HL-60/S4 treated with retinoic acid at 250 ng/mL for 4 days and 3 days (cell line): ENCODE measurements around the gene NIM1K.
"Not testable (repeated sequence)": the region's sequence is repeated elsewhere in the genome, so short reads cannot be mapped to it uniquely, and the experiment has no call there.

Experiments
- in situ Hi-C: fragments of 300-500 bp; cut with MboI; formaldehyde crosslinking; loops from 2 replicates; pipeline ENCODE4 v1.7.0; 2022; ENCODE audit warnings: low sequenced_read_pairs

NIM1K gene

DNA sequence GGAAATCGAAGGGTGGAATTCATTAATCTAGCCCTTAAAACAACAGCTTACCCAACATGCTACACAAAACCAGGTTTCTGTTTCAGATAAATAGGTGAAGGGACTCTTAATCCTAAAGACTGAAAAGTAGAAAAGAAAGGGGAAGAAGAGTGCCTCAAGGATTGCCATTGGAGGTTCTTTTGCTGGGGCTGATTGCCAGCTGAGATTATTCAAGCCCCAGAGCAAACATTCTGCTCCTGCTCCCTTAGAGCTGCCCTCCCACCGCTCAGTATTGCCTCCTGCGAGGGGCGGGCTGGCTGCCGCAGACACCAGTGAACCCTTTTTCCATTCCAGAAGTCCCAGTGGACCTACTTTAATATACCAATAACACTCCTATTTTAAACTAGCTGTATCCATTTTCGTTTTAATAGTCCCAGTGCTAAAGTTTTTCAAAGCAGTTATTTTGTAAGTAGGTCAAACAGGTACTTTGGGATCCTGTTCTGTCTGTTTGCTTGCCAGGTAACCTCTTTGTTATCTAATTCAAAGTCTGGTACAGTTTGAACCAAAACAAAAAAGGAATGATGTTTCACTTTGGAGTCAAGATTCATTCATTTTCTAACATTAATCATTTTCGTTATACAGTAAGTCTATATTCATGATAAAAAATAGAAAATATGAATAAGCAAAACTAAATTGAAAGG lies 82.5 kb downstream of the NIM1K start:
- in situ Hi-C loops, result no loop called here

DNA sequence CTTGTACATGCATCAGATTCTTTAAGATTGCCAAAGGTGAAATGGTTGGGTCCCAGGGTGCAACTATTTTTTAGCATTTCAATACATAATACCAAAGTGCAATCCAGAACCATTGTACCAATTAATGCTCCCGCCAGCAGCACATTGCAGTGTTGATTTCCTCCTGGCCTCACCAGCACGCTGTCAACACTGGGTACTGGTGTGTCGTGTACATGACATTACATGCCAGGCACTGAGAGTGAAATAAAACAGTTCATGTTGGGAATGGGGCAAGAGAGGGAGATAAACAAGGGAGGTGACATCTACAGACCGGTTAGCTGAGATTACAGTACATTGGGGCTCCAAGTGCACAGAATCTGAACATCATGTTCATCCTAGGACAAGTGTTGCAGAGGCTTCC lies 83.4 kb downstream of the NIM1K start:
- in situ Hi-C loops, result no loop called here

DNA sequence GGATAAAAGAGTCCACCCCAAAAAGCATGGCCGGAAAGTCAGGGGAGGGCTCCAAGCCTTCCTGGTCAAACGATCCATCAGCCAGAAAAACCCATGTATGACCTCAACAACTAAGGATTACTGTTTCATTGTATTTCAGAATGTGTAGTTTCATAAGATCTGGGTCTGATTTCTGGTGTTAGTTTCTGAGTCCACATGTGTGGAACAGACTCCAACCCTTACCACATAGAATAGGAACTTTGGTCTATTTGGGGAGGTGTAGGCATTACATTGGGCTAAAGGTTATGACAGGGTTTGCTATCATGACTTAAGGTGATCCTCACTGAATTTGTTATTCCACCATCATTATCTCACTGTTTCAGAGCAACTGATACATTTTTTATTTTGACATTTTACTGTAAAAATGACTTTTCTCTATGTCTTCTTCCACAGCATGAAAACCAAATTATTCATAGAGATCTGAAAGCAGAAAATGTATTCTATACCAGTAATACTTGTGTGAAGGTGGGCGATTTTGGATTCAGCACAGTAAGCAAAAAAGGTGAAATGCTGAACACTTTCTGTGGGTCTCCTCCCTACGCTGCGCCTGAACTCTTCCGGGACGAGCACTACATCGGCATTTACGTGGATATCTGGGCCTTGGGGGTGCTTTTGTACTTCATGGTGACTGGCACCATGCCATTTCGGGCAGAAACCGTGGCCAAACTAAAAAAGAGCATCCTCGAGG lies 87.7 kb downstream of the NIM1K start:
- in situ Hi-C loops, result no loop called here

DNA sequence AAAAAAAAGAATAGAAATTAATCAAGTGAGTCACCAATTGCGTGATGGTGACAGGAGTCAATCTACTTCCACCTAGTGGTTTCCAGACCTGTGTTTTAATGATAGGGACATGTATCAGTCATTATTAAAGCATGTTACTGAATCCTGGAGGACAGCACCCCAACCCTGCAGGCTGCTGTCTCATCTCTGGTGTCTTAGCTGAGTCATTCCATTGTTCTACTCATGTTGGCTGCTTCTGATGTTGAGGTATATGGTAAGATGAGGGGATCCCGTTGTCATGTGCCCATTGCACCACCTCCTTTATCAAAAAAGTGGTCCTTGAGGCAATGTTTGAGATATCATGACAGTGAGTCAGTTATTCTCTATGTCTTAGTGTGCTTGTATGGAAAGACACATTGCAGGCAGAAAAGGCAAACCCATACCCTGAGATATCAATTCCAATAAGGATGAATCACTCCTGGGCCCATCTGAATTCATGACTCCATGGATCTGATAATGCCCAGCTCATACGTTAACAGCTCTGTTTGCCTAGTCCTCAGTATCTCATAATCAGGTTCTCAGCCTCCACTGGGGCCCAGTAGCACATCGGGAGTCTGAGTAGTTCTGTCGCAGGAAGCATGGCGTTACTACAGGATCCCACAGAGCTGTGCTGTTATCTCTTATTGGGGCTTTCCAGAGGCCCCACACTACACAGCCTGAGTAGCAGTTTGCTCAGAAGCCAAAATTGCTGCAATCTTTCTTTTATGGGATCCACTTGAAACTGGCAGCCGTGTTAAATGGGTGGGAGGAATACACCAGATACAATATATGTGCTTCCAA lies 90.0 kb downstream of the NIM1K start:
- in situ Hi-C loops, result no loop called here

DNA sequence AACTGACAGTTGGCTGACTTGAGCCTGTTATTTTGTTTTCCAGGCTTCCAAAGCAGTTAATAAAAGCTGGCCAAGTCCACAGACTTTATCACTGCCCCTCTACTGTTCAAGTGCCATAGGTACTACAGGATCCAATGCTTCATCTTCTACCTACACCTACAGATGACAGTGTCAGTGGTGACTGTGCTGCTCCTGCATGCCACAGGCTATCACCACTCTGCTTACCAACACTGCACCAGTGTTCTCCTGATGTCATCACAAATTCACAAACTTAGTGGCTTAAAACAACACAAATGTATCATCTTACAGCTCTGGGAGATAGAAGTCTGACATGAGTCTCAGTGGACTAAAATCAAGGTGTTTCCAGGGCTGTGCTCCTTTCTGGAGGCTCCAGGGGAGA lies 94.6 kb downstream of the NIM1K start:
- in situ Hi-C loops, result no loop called here

DNA sequence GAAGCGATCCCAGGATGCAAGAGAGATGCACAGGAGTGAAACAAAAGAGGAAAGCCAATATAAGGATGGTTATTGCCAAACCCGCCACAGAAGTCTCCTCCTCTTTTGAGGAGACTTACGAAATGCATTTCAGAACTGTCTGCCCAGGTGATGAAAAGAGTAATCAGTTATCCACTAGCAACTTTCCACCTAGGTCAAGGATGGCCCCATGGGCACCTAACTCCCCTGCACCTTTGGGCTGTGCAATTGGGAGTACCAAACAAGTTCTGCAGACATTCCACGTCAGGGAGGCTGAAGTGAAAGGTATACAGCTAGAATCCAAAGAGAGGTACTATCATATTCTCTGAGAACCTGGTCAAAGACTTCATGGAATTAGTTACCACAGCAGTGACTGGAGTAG lies 95.5 kb downstream of the NIM1K start:
- in situ Hi-C loops, result no loop called here

DNA sequence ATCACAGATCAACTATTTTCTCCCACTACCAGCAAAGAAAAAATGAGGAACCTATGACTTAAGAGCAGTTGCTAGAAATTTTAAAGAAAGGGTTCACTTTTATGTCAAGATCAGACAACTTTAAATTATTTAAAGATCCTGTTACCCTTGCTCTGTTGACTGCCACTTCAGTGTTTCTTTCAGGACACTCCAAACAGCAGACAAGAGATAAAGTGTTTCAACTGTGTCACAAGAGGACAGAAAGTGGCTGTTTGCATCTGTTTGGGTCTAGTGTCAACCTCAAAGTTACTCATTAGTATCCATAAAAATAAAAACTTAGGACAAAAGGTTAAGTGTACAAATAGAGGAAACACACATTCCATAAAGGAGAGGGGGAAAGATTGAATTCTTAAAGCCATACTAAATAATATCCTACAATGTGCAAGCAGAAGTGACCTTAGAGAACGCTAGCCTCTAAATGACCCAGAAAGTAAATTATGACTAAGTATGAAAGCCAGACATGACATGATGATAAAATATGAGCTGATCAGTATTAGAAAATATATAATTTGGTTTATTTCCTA lies 96.3 kb downstream of the NIM1K start:
- in situ Hi-C loops, result no loop called here

DNA sequence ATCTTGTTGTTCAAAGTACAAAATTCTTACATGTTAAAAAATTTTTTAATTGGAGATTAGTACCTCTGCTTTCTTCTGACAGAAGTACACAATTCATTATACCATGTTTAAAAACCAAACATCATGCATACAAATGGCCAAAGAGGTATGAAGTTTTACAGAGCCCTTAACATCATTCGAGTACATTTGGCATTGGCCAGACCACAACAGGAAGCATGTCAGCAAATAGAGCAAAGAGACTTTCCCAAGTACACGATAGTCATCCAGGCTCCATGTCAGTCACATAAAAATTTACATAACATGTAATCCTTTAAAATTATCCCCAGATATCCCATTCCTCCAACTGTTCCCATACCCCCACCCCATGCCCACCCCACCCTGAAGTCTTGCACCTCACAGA lies 98.7 kb downstream of the NIM1K start:
- in situ Hi-C loops, result no loop called here

DNA sequence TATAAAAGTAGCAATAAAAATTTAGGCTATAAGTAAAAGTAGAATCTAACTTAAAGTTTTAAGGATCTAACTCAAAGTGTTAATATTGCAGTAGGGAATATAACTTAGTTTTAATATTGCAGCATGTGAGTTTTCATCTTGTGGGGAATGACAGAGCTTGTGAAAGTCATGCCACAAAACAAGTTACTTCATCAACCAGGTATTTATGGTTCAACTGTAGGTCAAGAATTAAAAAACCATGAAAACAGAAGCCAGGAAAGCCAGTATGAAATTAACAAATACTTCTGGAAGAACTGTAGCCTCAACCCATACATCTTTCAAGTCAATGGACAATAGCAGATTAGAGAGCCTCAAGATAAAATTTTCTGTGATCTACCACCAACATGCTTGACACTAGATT lies 102.2 kb downstream of the NIM1K start:
- in situ Hi-C loops, result no loop called here

DNA sequence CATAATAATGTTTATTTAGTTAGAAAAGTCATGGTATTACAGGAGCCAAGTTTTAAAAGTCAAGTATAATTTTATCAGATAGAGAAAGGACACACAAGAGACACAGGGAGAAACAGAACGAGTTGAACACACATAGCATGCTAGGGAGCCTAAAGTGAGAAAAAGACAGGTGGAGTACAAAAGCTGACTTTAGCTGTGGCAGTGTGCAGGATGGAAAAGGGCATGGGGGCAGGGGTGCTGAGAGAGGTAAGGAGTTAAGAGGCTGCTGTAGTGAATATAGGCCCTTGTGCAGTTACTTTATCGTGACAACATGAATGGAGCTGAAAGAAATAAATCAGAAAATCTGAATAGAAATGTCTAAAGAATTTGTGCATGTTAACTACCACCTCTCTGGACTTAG lies 103.2 kb downstream of the NIM1K start:
- in situ Hi-C loops, result no loop called here

DNA sequence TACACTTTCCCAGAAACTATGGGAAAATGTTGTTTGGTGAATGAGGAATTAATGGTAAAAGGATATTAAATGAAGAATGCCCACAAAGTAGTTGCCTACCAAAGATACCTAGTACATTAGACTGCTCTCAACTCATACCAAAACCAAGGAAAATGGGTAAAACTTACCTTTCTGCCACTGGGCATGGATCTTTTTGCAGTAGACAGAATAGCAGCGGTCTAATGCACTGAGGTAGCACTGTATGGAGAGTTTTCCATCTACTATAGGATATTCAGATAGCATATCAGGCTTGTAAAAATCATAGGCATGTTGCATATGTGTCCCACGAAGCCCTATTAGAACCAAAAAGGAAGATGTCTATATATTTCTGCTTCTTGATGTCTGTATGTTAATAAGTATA lies 104.8 kb downstream of the NIM1K start:
- in situ Hi-C loops, result no loop called here

DNA sequence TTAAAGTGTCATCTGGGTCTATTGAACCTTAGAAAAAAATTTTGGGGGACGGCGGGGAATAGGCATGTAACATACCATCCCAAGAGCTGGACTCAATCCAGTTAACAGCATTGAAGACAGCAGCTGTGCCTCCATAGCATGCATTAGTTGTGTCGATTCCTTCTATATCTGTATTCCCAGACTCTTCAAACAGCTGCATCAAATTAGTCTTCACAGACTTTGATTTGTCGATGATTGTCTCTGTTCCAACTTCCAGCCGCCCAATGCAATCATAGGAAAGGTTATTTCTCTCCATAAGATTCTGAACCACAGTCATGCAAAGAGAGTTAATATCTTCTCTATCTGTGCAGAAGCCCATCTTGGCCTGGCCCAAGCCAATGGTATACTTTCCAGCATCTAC lies 106.4 kb downstream of the NIM1K start:
- in situ Hi-C loops, result no loop called here

DNA sequence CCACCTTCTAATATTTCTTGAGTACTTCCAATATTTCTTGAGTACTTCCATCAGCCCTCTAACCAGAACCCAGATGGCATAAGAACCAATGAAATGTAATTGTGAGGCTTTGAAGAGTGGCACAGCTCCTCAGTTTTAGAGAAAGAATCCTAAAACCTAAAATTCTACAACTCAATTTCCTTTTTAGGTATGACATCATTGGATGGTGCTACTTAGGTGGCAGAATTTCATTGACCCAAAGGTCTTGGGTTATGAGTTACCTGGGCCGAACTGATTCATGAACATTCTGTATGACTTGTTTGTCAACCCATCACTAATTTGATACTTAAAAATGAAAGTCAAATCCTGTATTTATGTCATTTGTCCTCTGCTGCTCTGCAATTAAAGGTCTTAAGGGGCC lies 108.1 kb downstream of the NIM1K start:
- in situ Hi-C loops, result no loop called here

DNA sequence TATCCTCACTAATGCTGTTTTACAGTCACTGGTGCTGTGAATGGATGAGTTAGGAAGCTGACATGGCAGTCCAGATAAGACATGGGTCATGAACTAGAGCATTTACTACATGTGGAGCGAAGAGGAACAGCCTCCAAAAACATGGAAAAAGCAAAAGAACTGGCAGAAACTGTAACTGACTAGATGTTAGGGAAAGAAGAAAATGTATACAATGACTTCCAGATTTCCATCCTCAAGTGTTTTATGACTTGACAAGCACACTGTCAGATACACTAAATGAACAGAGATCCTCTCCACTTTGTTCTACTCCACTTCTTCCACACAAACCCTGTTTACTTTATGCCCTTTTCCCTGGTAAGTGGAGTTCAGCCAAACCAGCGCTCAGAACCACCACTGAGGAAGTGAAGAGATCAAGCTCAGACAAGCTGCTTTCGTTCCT lies 109.6 kb downstream of the NIM1K start:
- in situ Hi-C loops, result no loop called here

DNA sequence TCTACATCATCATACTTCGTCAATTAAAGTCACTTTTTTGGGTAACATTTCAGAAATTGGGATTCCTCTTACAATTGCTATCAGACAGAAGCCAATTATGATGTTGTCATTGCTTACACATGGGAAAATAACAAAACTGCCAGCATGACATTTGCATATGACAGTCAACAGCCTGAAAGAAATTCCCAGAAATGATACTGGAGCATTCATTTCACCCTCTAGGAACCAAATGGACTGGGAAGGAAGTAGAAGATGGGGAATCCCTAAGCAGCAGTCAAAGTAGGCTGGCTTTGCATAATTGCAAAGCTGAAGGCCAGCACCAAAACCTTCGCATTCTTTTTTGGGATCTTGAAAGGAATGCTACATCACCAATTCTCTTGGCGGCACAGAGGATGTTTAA lies 110.5 kb downstream of the NIM1K start:
- in situ Hi-C loops, result no loop called here

DNA sequence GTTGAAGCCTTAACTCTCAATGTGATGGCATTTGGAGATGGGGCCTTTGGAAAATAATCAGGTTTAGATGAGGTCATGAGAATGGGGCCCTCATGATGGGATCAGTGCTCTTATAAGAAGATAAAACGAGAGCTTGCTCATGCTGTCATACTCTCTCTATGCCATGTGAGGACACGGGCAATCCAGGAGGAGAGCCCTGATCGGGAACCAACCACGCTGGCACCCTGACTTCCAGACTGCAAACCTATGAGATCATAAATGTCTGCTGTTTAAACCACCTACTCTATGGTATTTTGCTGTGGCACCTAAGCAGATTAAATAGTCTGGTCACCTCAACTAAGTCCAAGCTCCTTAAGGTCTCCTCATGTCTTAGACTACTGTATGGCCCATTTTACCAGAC lies 111.2 kb downstream of the NIM1K start:
- in situ Hi-C loops, result no loop called here

DNA sequence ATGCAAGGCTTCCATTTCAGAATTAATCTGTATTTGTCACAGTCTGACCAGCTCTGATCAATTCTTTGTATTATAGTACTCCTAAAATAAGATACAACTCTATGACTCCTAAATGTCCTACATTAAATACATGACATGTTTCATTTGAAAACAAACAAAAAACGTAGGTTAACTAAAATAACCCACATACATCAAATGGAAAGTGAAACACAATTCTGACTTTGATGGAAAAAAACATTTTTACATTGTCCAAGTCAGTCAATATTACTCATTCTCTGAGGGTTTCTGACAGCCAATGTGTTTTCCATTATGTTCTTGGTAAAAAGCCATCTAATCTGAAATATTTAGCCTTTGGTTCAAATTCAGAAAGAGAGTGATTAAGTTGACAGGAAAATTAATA lies 112.5 kb downstream of the NIM1K start:
- in situ Hi-C loops, result no loop called here

DNA sequence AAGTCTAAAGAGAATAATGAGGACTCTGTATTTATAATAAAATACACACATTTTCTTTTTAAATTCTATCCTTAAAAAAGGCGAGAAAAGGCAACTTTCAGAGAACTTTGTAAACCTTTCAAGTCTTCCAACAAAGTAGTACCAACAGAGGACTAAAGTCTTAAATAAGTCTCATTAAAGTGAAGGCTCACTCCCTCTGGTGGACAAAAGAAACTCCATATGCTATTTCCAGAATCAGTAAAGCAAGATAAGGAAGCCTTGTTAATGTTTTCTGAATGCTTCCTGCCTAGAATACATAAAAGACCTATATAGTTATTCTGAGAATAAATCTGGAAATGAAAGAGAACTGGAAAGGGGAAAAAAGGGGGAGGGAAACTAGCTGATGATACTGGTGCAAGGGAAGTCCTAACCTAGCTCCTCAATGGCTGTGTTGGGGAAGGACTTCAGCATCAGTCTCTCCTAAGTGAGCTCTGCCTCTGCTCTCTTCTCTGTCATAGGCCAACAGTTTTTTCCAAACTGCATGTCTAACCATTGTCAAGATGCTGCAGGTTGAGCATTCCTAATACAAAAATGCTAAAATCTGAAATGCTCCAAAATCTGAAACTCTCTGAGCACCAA lies 114.0 kb downstream of the NIM1K start:
- in situ Hi-C loops, result no loop called here

DNA sequence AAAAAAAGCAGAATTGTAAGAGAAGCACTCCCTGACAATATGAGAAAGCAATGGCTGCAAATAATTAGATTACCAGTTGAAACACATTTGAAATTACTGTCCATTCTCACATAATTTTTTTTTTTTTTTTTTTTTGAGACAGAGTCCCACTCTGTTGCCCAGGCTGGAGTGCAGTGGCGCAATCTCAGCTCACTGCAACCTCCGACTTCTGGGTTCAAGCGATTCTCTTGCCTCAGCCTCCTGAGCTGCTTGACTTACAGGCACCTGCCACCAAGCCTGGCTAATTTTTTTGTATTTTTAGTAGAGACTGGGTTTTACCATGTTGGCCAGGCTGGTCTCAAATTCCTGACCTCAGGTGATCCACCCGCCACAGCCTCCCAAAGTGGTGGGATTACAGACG lies 114.9 kb downstream of the NIM1K start:
- in situ Hi-C loops, result not testable (repeated sequence)

DNA sequence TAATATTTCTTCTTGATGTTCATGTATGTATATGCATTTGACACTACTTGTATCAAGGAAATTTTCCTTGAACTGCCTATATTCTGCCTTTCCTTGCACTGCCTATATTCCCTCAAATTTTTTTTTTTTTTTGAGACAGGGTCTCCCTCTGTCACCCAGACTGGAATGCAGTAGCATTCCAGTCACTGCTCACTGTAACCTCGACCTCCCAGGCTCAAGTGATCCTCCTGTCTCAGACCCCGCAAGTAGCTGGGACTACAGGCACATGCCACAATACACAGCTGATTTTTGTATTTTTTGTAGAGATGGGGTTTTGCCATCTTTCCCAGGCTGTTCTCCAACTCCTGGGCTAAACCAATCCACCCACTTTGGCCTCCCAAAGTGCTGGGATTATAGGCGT lies 117.1 kb downstream of the NIM1K start:
- in situ Hi-C loops, result no loop called here

DNA sequence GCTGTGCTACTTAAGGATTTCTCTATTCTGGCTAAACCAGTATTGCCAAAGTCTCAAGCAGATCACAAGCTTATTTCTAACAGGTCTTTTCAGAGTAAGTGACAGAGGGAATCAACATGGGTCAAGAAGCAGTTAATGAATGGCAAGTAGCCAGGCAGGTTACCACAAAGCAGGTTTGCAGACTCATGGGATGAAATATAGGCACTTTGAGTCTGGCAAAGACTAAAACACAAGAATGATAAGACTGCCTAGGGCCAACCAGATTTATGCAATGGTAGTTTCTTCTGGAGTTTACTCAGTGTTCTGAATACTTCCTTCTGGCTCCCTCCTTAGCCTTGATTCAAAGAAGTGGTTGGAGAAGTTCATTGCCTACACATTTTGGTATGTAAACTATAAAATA lies 117.6 kb downstream of the NIM1K start:
- in situ Hi-C loops, result no loop called here
